Measurements from ENCODE around the gene GPC5. TPM values are rescaled to one million over a fixed set of nuclear protein-coding genes. Genes with fewer than 3 reads are reported as not detected.

GPC5 gene
- total RNA-seq, 1 experiment from 2014 or later, result not detected

DNA sequence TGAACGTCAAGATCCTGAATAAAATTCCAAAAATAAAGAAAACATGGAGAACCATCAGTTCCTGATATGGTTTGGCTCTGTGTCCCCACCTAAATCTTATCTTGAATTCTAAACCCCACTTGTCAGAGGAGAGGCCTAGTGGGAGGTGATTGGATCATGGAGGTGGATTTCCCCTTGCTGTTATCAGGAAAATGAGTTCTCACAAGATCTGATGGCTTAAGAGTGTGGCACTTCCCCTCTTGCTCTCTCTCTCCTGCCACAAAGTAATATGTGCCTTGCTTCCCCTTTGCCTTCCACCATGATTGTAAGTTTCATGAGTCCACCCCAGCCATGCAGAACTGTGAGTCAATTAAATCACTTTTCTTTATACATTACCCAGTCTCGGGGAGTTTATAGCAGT is 827.4 kb downstream of the GPC5 start:
- DNase-seq, result no peak
- CTCF ChIA-PET, result no interaction called here
- Mint-ChIP-seq H3K4me3 (ENCODE audit: low read depth, unreplicated experiment) (no peak overlapping the region), H3K27me3 (ENCODE audit: unreplicated experiment) (no peaks in the 10 kb centered on the region), H3K4me1 (ENCODE audit: low read depth, unreplicated experiment) (no peaks in the 10 kb centered on the region), H3K9me3 (ENCODE audit: low read depth, unreplicated experiment) (peaks cover 4% of the 10 kb centered on the region), H3K27ac (ENCODE audit: unreplicated experiment) (no peak overlapping the region), H3K36me3 (ENCODE audit: insufficient read depth, unreplicated experiment) (no peaks in the 10 kb centered on the region)
- intact Hi-C loops (cut with micrococcal nuclease; ENCODE audit: unreplicated experiment), result no loop called here
- BruUV-seq (replicated peaks), result no TSS peak
- no peak for TF ChIP-seq CTCF (IDR thresholded peaks at IDR 0.05; ENCODE audit: unreplicated experiment)

- no peak for DNase-seq
- H3K36me3 Mint-ChIP-seq (ENCODE audit: insufficient read depth, unreplicated experiment), result no peaks in the 10 kb centered on the region
- intact Hi-C loops (cut with micrococcal nuclease; ENCODE audit: unreplicated experiment), result no loop called here
- CTCF ChIA-PET, result no interaction called here
- no peak overlapping the region for H3K4me3 Mint-ChIP-seq (ENCODE audit: low read depth, unreplicated experiment)
- no TSS peak for BruUV-seq (replicated peaks)
- H3K27me3 Mint-ChIP-seq (ENCODE audit: unreplicated experiment), result no peaks in the 10 kb centered on the region
- TF ChIP-seq CTCF (IDR thresholded peaks at IDR 0.05; ENCODE audit: unreplicated experiment), result no peak
- H3K27ac Mint-ChIP-seq (ENCODE audit: unreplicated experiment), result no peak overlapping the region
- no peaks in the 10 kb centered on the region for H3K4me1 Mint-ChIP-seq (ENCODE audit: low read depth, unreplicated experiment)
- H3K9me3 Mint-ChIP-seq (ENCODE audit: low read depth, unreplicated experiment), result peaks cover 1% of the 10 kb centered on the region
Observed at GRCh38 chr13:92232871-92233270, 834.5 kb downstream of the GPC5 start.

DNA sequence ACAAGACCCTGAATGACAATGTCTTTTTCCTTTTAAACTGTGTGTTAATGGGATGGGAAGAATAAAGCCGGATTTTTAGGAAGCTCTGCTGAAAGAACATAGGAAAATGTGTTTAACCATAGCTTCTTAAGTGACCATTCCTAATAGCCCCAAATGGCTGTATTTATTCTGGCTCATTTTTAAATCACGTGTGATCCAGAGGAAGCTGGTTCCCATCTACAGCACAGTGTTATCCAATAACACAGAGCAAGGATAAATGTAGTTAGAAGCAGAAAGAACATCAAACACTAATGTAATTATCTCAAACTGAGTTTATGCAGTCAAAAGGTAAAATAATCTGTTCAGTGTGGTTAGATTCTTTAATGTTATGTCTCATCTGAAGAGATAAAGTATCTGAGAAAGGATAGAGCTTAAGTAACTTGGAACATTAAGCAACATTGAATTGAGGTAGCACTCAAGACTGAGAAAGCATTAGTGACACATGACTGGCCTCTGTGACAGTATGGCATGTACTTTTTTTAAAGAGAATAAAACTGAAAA is 853.3 kb downstream of the GPC5 start:
- no TSS peak for BruUV-seq (replicated peaks)
- no peaks in the 10 kb centered on the region for H3K9me3 Mint-ChIP-seq (ENCODE audit: low read depth, unreplicated experiment)
- CTCF ChIA-PET, result no interaction called here
- H3K4me1 Mint-ChIP-seq (ENCODE audit: low read depth, unreplicated experiment), result no peaks in the 10 kb centered on the region
- no peak overlapping the region for H3K27ac Mint-ChIP-seq (ENCODE audit: unreplicated experiment)
- no peak for TF ChIP-seq CTCF (IDR thresholded peaks at IDR 0.05; ENCODE audit: unreplicated experiment)
- intact Hi-C loops (cut with micrococcal nuclease; ENCODE audit: unreplicated experiment), result no loop called here
- no peak for DNase-seq
- H3K36me3 Mint-ChIP-seq (ENCODE audit: insufficient read depth, unreplicated experiment), result no peaks in the 10 kb centered on the region
- no peak overlapping the region for H3K4me3 Mint-ChIP-seq (ENCODE audit: low read depth, unreplicated experiment)
- no peaks in the 10 kb centered on the region for H3K27me3 Mint-ChIP-seq (ENCODE audit: unreplicated experiment)

GRCh38 chr13:92255526-92255925 is 857.1 kb downstream of the GPC5 start:
- Mint-ChIP-seq H3K4me1 (ENCODE audit: low read depth, unreplicated experiment) (no peaks in the 10 kb centered on the region), H3K9me3 (ENCODE audit: low read depth, unreplicated experiment) (peaks cover 4% of the 10 kb centered on the region), H3K4me3 (ENCODE audit: low read depth, unreplicated experiment) (no peak overlapping the region), H3K27ac (ENCODE audit: unreplicated experiment) (no peak overlapping the region), H3K36me3 (ENCODE audit: insufficient read depth, unreplicated experiment) (no peaks in the 10 kb centered on the region), H3K27me3 (ENCODE audit: unreplicated experiment) (no peaks in the 10 kb centered on the region)
- intact Hi-C loops (cut with micrococcal nuclease; ENCODE audit: unreplicated experiment), result no loop called here
- no peak for TF ChIP-seq CTCF (IDR thresholded peaks at IDR 0.05; ENCODE audit: unreplicated experiment)
- CTCF ChIA-PET, result no interaction called here
- BruUV-seq (replicated peaks), result no TSS peak
- DNase-seq, result no peak
